DMS114 treated with DMSO at 0.1 percent for 48 hours (cell line): ENCODE data around the gene TMEM88.

ENCODE experiments used
- DNase-seq: peaks from one replicate; lab custom pipeline; 2025; ENCODE audit not compliant: unreplicated experiment; lab: John Stamatoyannopoulos, UW

The TMEM88 gene

GRCh38 chr17:7843536-7844291 lies 11.2 kb upstream of the TMEM88 start:
- DNase-seq = peak; percentile 69

DNA sequence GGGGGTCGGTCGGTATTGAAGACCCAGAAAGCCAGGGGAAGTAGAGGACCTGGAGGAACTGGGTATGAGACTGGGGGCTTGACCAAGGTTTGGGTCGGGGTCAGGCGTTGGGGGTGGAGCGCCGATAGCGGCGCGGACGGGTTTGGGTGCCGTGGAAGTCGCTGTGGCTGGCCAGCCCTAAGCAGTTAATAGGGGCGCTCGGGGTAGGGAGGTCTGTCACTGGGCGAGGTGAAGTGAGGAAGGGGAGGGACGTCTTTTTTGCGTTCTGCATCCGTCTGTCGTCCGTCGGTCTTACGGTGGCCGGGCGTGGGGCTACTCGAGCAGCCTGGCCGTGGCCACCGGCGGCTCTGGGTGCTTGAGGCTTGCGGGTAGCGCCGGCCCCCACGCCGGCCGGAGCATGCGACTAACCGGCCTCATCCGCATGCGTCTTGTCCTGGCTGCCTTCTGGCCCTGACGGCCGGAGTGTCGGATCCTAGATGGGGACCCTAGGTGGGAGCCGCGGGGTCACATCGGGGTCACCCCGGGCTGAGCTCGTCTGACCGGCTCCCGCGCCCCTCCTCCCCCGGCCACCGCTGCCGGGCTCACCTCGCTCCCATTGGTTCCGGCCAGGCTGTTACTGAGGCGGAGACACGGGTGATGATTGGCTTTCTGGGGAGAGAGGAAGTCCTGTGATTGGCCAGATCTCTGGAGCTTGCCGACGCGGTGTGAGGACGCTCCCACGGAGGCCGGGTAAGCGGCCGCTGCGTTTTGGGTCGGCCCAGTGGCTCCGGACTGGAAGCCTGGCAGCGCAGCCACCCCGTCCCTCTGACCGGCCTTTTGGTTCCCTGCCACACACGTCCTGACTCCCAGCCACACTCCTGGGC lies 10.3 kb upstream of the TMEM88 start:
- DNase-seq = peak; percentile 93

DNA sequence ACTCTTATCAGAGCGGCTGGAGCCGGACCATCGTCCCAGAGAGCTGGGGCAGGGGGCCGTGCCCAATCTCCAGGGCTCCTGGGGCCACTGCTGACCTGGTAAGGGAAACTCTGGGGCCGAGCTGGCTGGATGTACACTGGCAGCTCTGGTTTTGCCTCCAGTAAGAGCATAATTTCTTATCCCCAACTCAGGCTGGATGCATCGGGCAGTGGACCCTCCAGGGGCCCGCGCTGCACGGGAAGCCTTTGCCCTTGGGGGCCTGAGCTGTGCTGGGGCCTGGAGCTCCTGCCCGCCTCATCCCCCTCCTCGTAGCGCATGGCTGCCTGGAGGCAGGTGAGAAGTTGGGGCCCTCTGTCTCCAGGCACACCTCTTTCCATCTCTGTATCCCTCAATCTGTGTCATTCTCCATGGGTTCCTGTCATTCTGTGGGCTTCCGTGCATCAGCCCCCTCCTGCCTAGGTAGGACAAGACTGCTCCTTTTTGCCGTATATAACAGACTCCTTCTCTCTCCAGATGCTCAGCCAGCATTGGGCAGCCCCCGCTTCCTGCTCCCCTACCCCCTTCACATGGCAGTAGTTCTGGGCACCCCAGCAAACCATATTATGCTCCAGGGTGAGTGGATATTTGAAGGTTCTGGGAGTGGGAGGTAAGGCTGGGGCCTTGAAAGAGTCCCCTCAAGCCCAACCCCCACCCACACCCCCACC lies 9.4 kb upstream of the TMEM88 start:
- no peak for DNase-seq

- DNase-seq = no peak
Measured at GRCh38 chr17:7846063-7846735, 8.7 kb upstream of the TMEM88 start.

GRCh38 chr17:7846765-7847661 lies 7.9 kb upstream of the TMEM88 start:
- DNase-seq = no peak

GRCh38 chr17:7848131-7848579 lies 6.7 kb upstream of the TMEM88 start:
- DNase-seq = no peak

DNA sequence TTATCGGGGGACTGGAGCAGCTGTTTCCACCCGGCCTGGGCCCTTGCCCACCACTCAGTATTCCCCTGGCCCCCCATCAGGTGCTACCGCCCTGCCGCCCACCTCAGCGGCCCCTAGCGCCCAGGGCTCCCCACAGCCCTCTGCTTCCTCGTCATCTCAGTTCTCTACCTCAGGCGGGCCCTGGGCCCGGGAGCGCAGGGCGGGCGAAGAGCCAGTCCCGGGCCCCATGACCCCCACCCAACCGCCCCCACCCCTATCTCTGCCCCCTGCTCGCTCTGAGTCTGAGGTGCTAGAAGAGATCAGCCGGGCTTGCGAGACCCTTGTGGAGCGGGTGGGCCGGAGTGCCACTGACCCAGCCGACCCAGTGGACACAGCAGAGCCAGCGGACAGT lies 6.1 kb upstream of the TMEM88 start:
- no peak for DNase-seq

GRCh38 chr17:7849130-7849750 lies 5.6 kb upstream of the TMEM88 start:
- no peak for DNase-seq

GRCh38 chr17:7849751-7850504 lies 4.9 kb upstream of the TMEM88 start:
- DNase-seq = no peak

DNA sequence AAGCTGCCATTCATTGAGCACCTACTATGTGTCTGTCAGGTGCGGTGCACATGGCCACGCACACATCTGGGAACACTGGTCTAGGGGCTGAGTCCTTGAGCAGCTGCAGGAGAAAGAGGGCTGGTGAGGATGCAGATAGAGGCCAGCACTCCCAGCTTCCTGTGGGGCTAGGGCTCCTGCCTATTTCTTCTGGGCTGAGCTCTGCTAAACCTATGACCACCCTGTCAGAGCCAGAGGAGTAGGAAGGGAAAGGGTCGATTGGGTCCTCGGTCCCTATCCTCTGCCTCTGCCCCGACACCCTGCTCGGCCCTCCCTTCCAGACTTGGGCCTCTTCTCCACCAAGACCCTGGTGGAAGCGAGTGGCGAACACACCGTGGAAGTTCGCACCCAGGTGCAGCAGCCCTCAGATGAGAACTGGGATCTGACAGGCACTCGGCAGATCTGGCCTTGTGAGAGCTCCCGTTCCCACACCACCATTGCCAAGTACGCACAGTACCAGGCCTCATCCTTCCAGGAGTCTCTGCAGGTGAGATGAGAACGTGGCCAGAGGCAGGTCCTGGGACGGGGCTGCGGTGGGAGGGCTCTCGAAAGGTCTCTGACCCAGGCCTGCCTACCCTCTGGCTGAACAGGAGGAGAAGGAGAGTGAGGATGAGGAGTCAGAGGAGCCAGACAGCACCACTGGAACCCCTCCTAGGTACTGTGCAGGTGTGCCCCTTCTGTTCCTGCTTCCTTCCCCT lies 4.0 kb upstream of the TMEM88 start:
- DNase-seq = no peak

GRCh38 chr17:7851438-7852261 lies 3.2 kb upstream of the TMEM88 start:
- DNase-seq = peak; percentile 31

DNA sequence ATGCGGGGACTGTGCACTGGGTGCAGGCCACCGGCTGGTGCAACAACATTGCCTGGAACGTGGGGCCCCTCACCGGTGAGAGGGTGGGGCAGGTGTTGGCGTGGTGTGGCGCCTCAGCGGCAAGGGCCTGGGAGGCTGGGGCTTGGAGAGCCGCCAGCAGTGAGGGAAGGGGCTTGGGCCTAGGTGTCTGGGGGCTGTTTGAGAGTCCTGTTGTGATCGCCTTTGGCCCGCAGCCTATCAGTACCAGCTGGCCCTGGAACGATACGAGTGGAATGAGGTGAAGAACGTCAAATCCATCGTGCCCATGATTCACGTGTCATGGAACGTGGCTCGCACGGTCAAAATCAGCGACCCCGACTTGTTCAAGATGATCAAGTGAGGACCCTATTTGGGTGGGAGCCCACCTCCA lies 2.6 kb upstream of the TMEM88 start:
- DNase-seq = no peak

DNA sequence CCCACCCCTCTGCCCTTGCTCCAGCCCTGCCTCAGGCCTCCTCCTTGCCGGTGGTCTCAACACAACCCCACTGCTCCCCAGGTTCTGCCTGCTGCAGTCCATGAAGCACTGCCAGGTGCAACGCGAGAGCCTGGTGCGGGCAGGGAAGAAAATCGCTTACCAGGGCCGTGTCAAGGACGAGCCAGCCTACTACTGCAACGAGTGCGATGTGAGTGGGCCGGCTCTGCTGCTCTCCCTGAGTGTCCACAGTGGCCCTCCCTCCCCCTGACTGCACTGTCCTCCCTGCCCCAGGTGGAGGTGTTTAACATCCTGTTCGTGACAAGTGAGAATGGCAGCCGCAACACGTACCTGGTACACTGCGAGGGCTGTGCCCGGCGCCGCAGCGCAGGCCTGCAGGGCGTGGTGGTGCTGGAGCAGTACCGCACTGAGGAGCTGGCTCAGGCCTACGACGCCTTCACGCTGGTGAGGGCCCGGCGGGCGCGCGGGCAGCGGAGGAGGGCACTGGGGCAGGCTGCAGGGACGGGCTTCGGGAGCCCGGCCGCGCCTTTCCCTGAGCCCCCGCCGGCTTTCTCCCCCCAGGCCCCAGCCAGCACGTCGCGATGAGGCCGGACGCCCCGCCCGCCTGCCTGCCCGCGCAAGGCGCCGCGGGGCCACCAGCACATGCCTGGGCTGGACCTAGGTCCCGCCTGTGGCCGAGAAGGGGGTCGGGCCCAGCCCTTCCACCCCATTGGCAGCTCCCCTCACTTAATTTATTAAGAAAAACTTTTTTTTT lies 1.8 kb upstream of the TMEM88 start:
- no peak for DNase-seq

DNA sequence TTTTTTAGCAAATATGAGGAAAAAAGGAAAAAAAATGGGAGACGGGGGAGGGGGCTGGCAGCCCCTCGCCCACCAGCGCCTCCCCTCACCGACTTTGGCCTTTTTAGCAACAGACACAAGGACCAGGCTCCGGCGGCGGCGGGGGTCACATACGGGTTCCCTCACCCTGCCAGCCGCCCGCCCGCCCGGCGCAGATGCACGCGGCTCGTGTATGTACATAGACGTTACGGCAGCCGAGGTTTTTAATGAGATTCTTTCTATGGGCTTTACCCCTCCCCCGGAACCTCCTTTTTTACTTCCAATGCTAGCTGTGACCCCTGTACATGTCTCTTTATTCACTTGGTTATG lies 1.2 kb upstream of the TMEM88 start:
- peak; percentile 26 for DNase-seq

- DNase-seq = no peak
Measured at GRCh38 chr17:7854078-7854777, 638 bp upstream of the TMEM88 start.

DNA sequence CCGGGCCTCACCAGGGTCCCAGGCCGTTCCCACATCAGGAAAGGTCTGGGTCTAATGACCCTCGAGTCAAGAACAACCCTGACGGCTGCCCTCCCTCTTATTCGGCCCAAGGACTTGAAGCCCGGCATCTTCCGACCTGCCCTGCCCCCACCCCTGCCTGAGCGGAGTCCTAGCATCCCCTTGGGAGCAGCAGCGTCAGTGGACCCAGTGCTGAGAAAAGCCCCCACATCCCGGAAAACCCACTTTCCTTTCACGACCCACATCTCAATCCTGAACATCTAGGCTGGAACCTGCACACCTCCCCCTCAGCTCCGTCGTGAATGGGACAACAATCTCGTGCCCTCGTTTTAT lies 769 bp downstream of the TMEM88 start:
- no peak for DNase-seq
